Endodermal cell (in vitro differentiated cells): Measurements from ENCODE around the gene KIFC3. TPM values are rescaled to one million over a fixed set of nuclear protein-coding genes. Genes with fewer than 3 reads are reported as not detected.

Experiments
- DNase-seq: peaks from one replicate; pipeline ENCODE4 v3.0.0-alpha.2; 2017
- H3K27ac ChIP-seq: 2 replicates; pipeline ENCODE4 v1.5.1; 2013; ENCODE audit warnings: mild to moderate bottlenecking, low read depth, low read length, moderate library complexity
- H3K27me3 ChIP-seq: 2 replicates; pipeline ENCODE4 v1.6.1; 2013; ENCODE audit warnings: mild to moderate bottlenecking, low read length, moderate library complexity; ENCODE audit not compliant: insufficient read depth, control insufficient read depth, poor library complexity, severe bottlenecking
- H3K36me3 ChIP-seq: 2 replicates; pipeline ENCODE4 v1.7.0; 2013; ENCODE audit warnings: mild to moderate bottlenecking, low read length, moderate library complexity; ENCODE audit not compliant: control insufficient read depth, insufficient read depth
- H3K4me1 ChIP-seq: one replicate; pipeline ENCODE4 v1.7.0; 2013; ENCODE audit warnings: low read length; ENCODE audit not compliant: control insufficient read depth, insufficient read depth
- H3K4me3 ChIP-seq: 2 replicates; pipeline ENCODE4 v1.5.1; 2013; ENCODE audit warnings: mild to moderate bottlenecking, low read length, moderate library complexity
- H3K9ac ChIP-seq: 2 replicates; pipeline ENCODE4 v1.6.1; 2013; ENCODE audit warnings: mild to moderate bottlenecking, low read length, moderate library complexity; ENCODE audit not compliant: poor library complexity, severe bottlenecking; ENCODE audit errors: extremely low read depth
- H3K9me3 ChIP-seq: 2 replicates; pipeline ENCODE4 v1.6.1; 2013; ENCODE audit warnings: mild to moderate bottlenecking, low read length, moderate library complexity; ENCODE audit not compliant: control insufficient read depth
- H3K27ac Mint-ChIP-seq: 2 replicates; pipeline ENCODE4 v1.8.0; 2020; ENCODE audit warnings: mixed read lengths
- H3K27me3 Mint-ChIP-seq: 2 replicates; pipeline ENCODE4 v1.8.0; 2021; ENCODE audit warnings: mild to moderate bottlenecking, mixed read lengths; ENCODE audit not compliant: insufficient read depth
- H3K36me3 Mint-ChIP-seq: 2 replicates; pipeline ENCODE4 v1.8.0; 2020; ENCODE audit warnings: low read depth, mixed read lengths
- H3K4me1 Mint-ChIP-seq: 2 replicates; pipeline ENCODE4 v1.8.0; 2020; ENCODE audit warnings: mixed read lengths
- H3K4me3 Mint-ChIP-seq: 2 replicates; pipeline ENCODE4 v1.8.0; 2020; ENCODE audit warnings: mild to moderate bottlenecking, moderate library complexity, mixed read lengths
- H3K9me3 Mint-ChIP-seq: 2 replicates; pipeline ENCODE4 v1.8.0; 2020; ENCODE audit warnings: mild to moderate bottlenecking, mixed read lengths
- CTCF ChIP-seq: fragments of 200-600 bp; sonication (generic); conservative IDR thresholded peaks from 2 replicates; pipeline ENCODE4 v1.5.0; 2021; ENCODE audit warnings: antibody characterized with exemption, mild to moderate bottlenecking
- WGBS, 2 experiments: methylation state at CpG; one replicate each; pipeline versions ENCODE4 v1.1.5 to v1.1.7; 2013; ENCODE audit warnings: missing lambda C conversion rate in 2 of 2, mixed read lengths in 1 of 2; ENCODE audit not compliant: insufficient coverage in 1 of 2, insufficient read length in 1 of 2; 5-methylcytosine and 5-hydroxymethylcytosine counted together
- total RNA-seq, 2 donors: library from RNA; stranded (reverse); fragmentation: NEBNext Ultra II Directional in 1 of 2; extraction: Animal tissue kit (Norgen Biotek cat#: 25700) in 1 of 2; gene quantifications; 2 replicates in 1 of 2; 3 replicates in 1 of 2; pipeline ENCODE4 v1.2.1, GENCODE V29; 2021

Gene KIFC3
- total RNA-seq, 2 donors from 2014 or later: 39.2 to 39.3 TPM

DNA sequence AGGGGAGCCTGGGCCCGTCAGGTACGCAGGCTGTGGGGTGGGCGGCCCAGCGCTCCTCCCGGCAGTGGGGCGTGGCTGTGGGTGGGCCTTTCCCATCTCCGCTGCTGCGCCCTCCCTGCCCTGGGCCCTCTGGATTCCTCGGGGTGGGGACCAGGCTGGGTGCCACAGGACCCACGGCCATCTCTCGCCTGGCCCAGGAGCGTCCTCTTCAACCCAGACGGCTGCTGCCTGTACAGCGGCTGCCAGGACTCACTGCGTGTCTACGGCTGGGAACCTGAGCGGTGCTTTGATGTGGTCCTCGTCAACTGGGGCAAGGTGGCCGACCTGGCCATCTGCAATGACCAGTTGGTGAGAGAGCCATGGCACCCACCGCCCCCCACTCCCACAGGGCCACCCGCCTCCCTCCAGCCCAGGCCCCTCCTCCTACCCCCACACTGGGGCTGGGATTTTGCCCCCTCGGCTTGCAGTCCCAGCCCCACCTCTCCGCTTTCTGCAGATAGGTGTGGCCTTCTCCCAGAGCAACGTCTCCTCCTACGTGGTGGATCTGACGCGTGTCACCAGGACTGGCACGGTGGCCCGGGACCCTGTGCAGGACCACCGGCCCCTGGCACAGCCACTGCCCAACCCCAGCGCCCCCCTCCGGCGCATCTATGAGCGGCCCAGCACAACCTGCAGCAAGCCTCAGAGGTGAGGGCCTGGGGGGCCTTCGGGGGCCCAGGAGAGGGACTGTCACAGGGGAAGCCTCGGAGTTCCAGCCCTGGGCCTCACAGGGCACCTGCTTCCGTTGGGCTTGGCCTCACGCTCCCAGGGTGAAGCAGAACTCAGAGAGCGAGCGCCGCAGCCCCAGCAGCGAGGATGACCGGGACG, 49.5 kb downstream of the KIFC3 start:
- TF ChIP-seq CTCF: no peak
- H3K9me3 ChIP-seq: no peaks in the 10 kb centered on the region
- no peaks in the 10 kb centered on the region for H3K4me1 ChIP-seq
- peaks cover 8% of the 10 kb centered on the region for H3K36me3 ChIP-seq
- Mint-ChIP-seq H3K4me3 (no peak overlapping the region), H3K27ac (no peak overlapping the region), H3K9me3 (no peaks in the 10 kb centered on the region), H3K27me3 (no peaks in the 10 kb centered on the region), H3K4me1 (no peaks in the 10 kb centered on the region), H3K36me3 (peaks cover 18% of the 10 kb centered on the region)
- H3K4me3 ChIP-seq: no peak overlapping the region
- no peak overlapping the region for H3K9ac ChIP-seq
- DNase-seq: no peak
- H3K27me3 ChIP-seq: no peaks in the 10 kb centered on the region
- 91 to 92% methylated on average over 24 to 44 of the region's 44 CpGs for WGBS, 2 experiments
- no peak overlapping the region for H3K27ac ChIP-seq

DNA sequence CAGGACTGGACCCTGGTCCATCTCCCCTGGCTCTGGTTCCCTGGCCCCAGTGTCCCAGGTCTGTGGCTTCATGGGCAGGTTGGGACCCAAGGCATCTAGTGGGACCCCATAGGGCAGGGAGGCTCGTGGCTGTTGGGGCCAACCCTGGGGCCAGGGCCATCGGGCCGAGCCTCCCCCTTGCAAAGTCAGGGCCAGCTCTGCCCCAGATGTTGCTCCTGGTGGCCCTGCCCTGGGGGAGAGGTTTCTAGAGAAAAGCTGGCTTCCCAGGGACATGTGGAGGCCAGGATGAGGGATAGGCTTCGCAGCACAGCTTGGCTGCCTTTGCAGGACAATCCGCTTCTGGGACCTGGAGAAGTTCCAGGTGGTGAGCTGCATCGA, 50.1 kb downstream of the KIFC3 start:
- no peaks in the 10 kb centered on the region for H3K4me1 Mint-ChIP-seq
- H3K4me3 Mint-ChIP-seq: no peak overlapping the region
- H3K9ac ChIP-seq: no peak overlapping the region
- H3K9me3 Mint-ChIP-seq: no peaks in the 10 kb centered on the region
- no peaks in the 10 kb centered on the region for H3K4me1 ChIP-seq
- 93 to 100% methylated on average over 2 to 6 of the region's 6 CpGs for WGBS, 2 experiments
- H3K27ac ChIP-seq: no peak overlapping the region
- H3K27ac Mint-ChIP-seq: no peak overlapping the region
- no peak for DNase-seq
- H3K9me3 ChIP-seq: no peaks in the 10 kb centered on the region
- no peak overlapping the region for H3K4me3 ChIP-seq
- TF ChIP-seq CTCF: no peak
- H3K27me3 ChIP-seq: no peaks in the 10 kb centered on the region
- H3K36me3 ChIP-seq: peaks cover 5% of the 10 kb centered on the region
- H3K27me3 Mint-ChIP-seq: no peaks in the 10 kb centered on the region
- H3K36me3 Mint-ChIP-seq: peaks cover 18% of the 10 kb centered on the region

- H3K9ac ChIP-seq: no peak overlapping the region
- no peak for DNase-seq
Measured at GRCh38 chr16:57751539-57752202, 50.6 kb downstream of the KIFC3 start.

More at GRCh38 chr16:57751539-57752202, 50.6 kb downstream of the KIFC3 start:
- H3K36me3 Mint-ChIP-seq: peaks cover 18% of the 10 kb centered on the region
- no peak for TF ChIP-seq CTCF
- 91 to 95% methylated on average over 12 to 26 of the region's 26 CpGs for WGBS, 2 experiments
- H3K4me3 Mint-ChIP-seq: no peak overlapping the region
- H3K27me3 Mint-ChIP-seq: no peaks in the 10 kb centered on the region
- no peaks in the 10 kb centered on the region for H3K9me3 ChIP-seq
- H3K27ac ChIP-seq: no peak overlapping the region
- no peaks in the 10 kb centered on the region for H3K9me3 Mint-ChIP-seq
- no peaks in the 10 kb centered on the region for H3K4me1 Mint-ChIP-seq
- peaks cover 5% of the 10 kb centered on the region for H3K36me3 ChIP-seq
- H3K27ac Mint-ChIP-seq: no peak overlapping the region
- H3K4me3 ChIP-seq: no peak overlapping the region
- no peaks in the 10 kb centered on the region for H3K4me1 ChIP-seq
- no peaks in the 10 kb centered on the region for H3K27me3 ChIP-seq
